IMR-90 (cell line): Measurements from ENCODE around the gene NACC2. TPM values are rescaled to one million over a fixed set of nuclear protein-coding genes. Genes with fewer than 3 reads are reported as not detected.

Experiments used
- ATAC-seq: fragments of 200-7000 bp; cut with Tn5 transposase; 2 replicates; pipeline ENCODE4 v1.9.1; 2020; ENCODE audit warnings: low read depth, mild to moderate bottlenecking, moderate library complexity
- BruUV-seq: library from RNA; stranded (reverse); fragments of 400-500 nt; replicated peaks from 2 replicates; lab custom pipeline; 2021; lab: Mats Ljungman, UMichigan
- CTCF ChIA-PET: fragments of 300-600 bp; formaldehyde crosslinking; extraction: SDS; loops from one replicate; lab custom pipeline; 2021; ENCODE audit warnings: antibody characterized with exemption; lab: Yijun Ruan, JAX
- POLR2A ChIA-PET: fragments of 300-600 bp; sonication (Branson Sonifier 250); formaldehyde crosslinking; loops from one replicate; lab custom pipeline; 2022; ENCODE audit warnings: antibody characterized with exemption; ENCODE audit not compliant: unreplicated experiment; lab: Charles Lee
- DNase-seq: peaks from one replicate; pipeline ENCODE4 v3.0.0; 2013
- H2AFZ ChIP-seq: replicated peaks from 2 replicates; pipeline ENCODE3; 2013; ENCODE audit warnings: low read length, mild to moderate bottlenecking; ENCODE audit not compliant: poor library complexity
- H2AK5ac ChIP-seq: 2 replicates; pipeline ENCODE4 v1.6.1; 2013; ENCODE audit warnings: low read depth, low read length, inconsistent platforms
- H2AK9ac ChIP-seq: replicated peaks from 2 replicates; pipeline ENCODE3; 2013; ENCODE audit warnings: mild to moderate bottlenecking, low read depth, low read length, moderate library complexity; ENCODE audit not compliant: poor library complexity
- H2BK120ac ChIP-seq: 2 replicates; pipeline ENCODE4 v1.6.1; 2013; ENCODE audit warnings: low read depth, low read length, inconsistent platforms
- H2BK15ac ChIP-seq: 3 replicates; pipeline ENCODE4 v1.6.1; 2013; ENCODE audit warnings: low read depth, low read length, inconsistent platforms
- H2BK20ac ChIP-seq: 2 replicates; pipeline ENCODE4 v1.6.1; 2013; ENCODE audit warnings: low read depth, mild to moderate bottlenecking, inconsistent platforms, low read length, moderate library complexity
- H2BK5ac ChIP-seq: 2 replicates; pipeline ENCODE4 v1.6.1; 2013; ENCODE audit warnings: mild to moderate bottlenecking, low read depth, low read length, inconsistent platforms; ENCODE audit not compliant: poor library complexity, severe bottlenecking
- H3K14ac ChIP-seq: replicated peaks from 2 replicates; pipeline ENCODE4 v1.6.1; 2013; ENCODE audit warnings: low read depth, low read length, inconsistent platforms
- H3K18ac ChIP-seq: 2 replicates; pipeline ENCODE4 v1.6.1; 2013; ENCODE audit warnings: low read depth, low read length, control low read depth
- H3K23ac ChIP-seq: 2 replicates; pipeline ENCODE4 v1.6.1; 2013; ENCODE audit warnings: low read depth, low read length, inconsistent platforms
- H3K27ac ChIP-seq: 2 replicates; pipeline ENCODE4 v1.5.1; 2013; ENCODE audit warnings: mild to moderate bottlenecking, control low read depth, low read length; ENCODE audit not compliant: insufficient read depth
- H3K27me3 ChIP-seq: 2 replicates; pipeline ENCODE4 v1.6.1; 2013; ENCODE audit warnings: low read length; ENCODE audit not compliant: control insufficient read depth, insufficient read depth
- H3K36me3 ChIP-seq: 2 replicates; pipeline ENCODE4 v1.6.1; 2013; ENCODE audit warnings: low read length, mixed read lengths; ENCODE audit not compliant: control insufficient read depth, insufficient read depth
- H3K4ac ChIP-seq: 2 replicates; pipeline ENCODE4 v1.6.1; 2013; ENCODE audit warnings: low read depth, low read length, inconsistent platforms
- H3K4me1 ChIP-seq: 2 replicates; pipeline ENCODE4 v1.6.1; 2013; ENCODE audit warnings: low read length, mixed read lengths; ENCODE audit not compliant: control insufficient read depth, insufficient read depth
- H3K4me2 ChIP-seq: 2 replicates; pipeline ENCODE4 v1.6.1; 2013; ENCODE audit warnings: low read depth, mild to moderate bottlenecking, control low read depth, low read length, moderate library complexity
- H3K4me3 ChIP-seq: 2 replicates; pipeline ENCODE4 v1.5.1; 2013; ENCODE audit warnings: low read depth, mild to moderate bottlenecking, control low read depth, low read length, moderate library complexity; ENCODE audit not compliant: insufficient read depth
- H3K56ac ChIP-seq: 2 replicates; pipeline ENCODE4 v1.6.1; 2013; ENCODE audit warnings: low read length, inconsistent platforms; ENCODE audit not compliant: insufficient read depth; ENCODE audit errors: extremely low read depth
- H3K79me1 ChIP-seq, 2 experiments: 2 replicates each; pipeline ENCODE4 v1.6.1; 2013; ENCODE audit warnings: low read length in 2 of 2, inconsistent platforms in 1 of 2, low read depth in 1 of 2
- H3K9ac ChIP-seq: 2 replicates; pipeline ENCODE4 v1.6.1; 2013; ENCODE audit warnings: low read depth, low read length, control low read depth
- H3K9me1 ChIP-seq: 2 replicates; pipeline ENCODE4 v1.6.1; 2013; ENCODE audit warnings: low read length, inconsistent platforms; ENCODE audit not compliant: insufficient read depth
- H3K9me3 ChIP-seq: 2 replicates; pipeline ENCODE4 v1.6.1; 2013; ENCODE audit warnings: low read length; ENCODE audit not compliant: control insufficient read depth, insufficient read depth
- H4K20me1 ChIP-seq: 2 replicates; pipeline ENCODE4 v1.6.1; 2013; ENCODE audit warnings: low read length, inconsistent platforms; ENCODE audit not compliant: insufficient read depth
- H4K5ac ChIP-seq: 2 replicates; pipeline ENCODE4 v1.6.1; 2013; ENCODE audit warnings: mild to moderate bottlenecking, low read depth, low read length, control low read depth
- H4K8ac ChIP-seq, 2 experiments: 2 replicates each; pipeline ENCODE4 v1.6.1; 2013; ENCODE audit warnings: low read depth in 2 of 2, low read length in 2 of 2, control low read depth in 1 of 2, inconsistent platforms in 1 of 2
- H4K91ac ChIP-seq: 2 replicates; pipeline ENCODE4 v1.6.1; 2013; ENCODE audit warnings: low read depth, low read length, inconsistent platforms; ENCODE audit not compliant: insufficient read depth
- BHLHE40 ChIP-seq: fragments of 150-350 bp; IDR thresholded peaks from 2 replicates; pipeline ENCODE4 v1.6.1; 2016; ENCODE audit warnings: mild to moderate bottlenecking, low read depth, low read length
- CEBPB ChIP-seq: IDR thresholded peaks from 2 replicates; pipeline ENCODE4 v1.6.1; 2012; ENCODE audit warnings: low read depth, low read length, improper control_type of control experiment
- CHD1 ChIP-seq: IDR thresholded peaks from 2 replicates; pipeline ENCODE4 v1.6.1; 2012; ENCODE audit warnings: low read depth, low read length, improper control_type of control experiment
- FOS ChIP-seq: fragments of 150-350 bp; IDR thresholded peaks from 2 replicates; pipeline ENCODE4 v1.6.1; 2016; ENCODE audit warnings: low read depth, low read length
- MAFK ChIP-seq: IDR thresholded peaks from 2 replicates; pipeline ENCODE4 v1.6.1; 2012; ENCODE audit warnings: low read depth, low read length, improper control_type of control experiment
- MAZ ChIP-seq: IDR thresholded peaks from 2 replicates; pipeline ENCODE4 v1.6.1; 2012; ENCODE audit warnings: low read depth, mild to moderate bottlenecking, low read length, improper control_type of control experiment, moderate library complexity, borderline replicate concordance
- MXI1 ChIP-seq: IDR thresholded peaks from 2 replicates; pipeline ENCODE4 v1.6.1; 2012; ENCODE audit warnings: low read depth, mild to moderate bottlenecking, low read length, moderate library complexity, borderline replicate concordance
- NFE2L2 ChIP-seq: fragments of 150-350 bp; IDR thresholded peaks from 2 replicates; pipeline ENCODE4 v1.6.1; 2016; ENCODE audit warnings: low read depth, mild to moderate bottlenecking, low read length
- POLR2A ChIP-seq: IDR thresholded peaks from 2 replicates; pipeline ENCODE4 v1.6.1; 2012; ENCODE audit warnings: mild to moderate bottlenecking, low read depth, low read length
- RAD21 ChIP-seq: IDR thresholded peaks from 2 replicates; pipeline ENCODE4 v1.6.1; 2012; ENCODE audit warnings: low read length, improper control_type of control experiment
- RCOR1 ChIP-seq: IDR thresholded peaks from 2 replicates; pipeline ENCODE4 v1.6.1; 2012; ENCODE audit warnings: mild to moderate bottlenecking, low read length, improper control_type of control experiment; ENCODE audit not compliant: insufficient replicate concordance
- RFX5 ChIP-seq: IDR thresholded peaks from 2 replicates; pipeline ENCODE4 v1.8.0; 2012; ENCODE audit warnings: low read depth, mild to moderate bottlenecking, low read length, moderate library complexity
- SMC3 ChIP-seq: fragments of 150-350 bp; IDR thresholded peaks from 2 replicates; pipeline ENCODE4 v1.6.1; 2016; ENCODE audit warnings: low read depth, mild to moderate bottlenecking, antibody characterized with exemption, low read length, moderate library complexity
- WGBS, 2 experiments: methylation state at CpG; one replicate each; pipeline versions ENCODE4 v1.1.5 to v1.1.7; 2013; ENCODE audit warnings: missing lambda C conversion rate in 2 of 2; ENCODE audit not compliant: insufficient read length in 1 of 2; ENCODE audit errors: extremely low coverage in 2 of 2; 5-methylcytosine and 5-hydroxymethylcytosine counted together
- dilution Hi-C: fragments of 300-500 bp; cut with HindIII; formaldehyde crosslinking; loops from one replicate; pipeline ENCODE4 v1.14.3; 2018; ENCODE audit warnings: low sequenced_read_pairs; ENCODE audit not compliant: unreplicated experiment
- in situ Hi-C: fragments of 300-500 bp; cut with MboI; formaldehyde crosslinking; loops from 3 replicates; pipeline ENCODE4 v1.14.3; 2019; ENCODE audit warnings: low sequenced_read_pairs, inconsistent platforms, mixed read lengths
- intact Hi-C: fragments of 100-400 bp; cut with micrococcal nuclease; formaldehyde crosslinking; loops from 2 replicates; pipeline ENCODE4 v1.10.0; 2022
- polyA plus RNA-seq, 3 experiments: library from polyadenylated mRNA; depleted of rRNA; stranded (reverse); fragments of >200 nt; gene quantifications; 2 replicates each; pipeline ENCODE4 v1.2.3, GENCODE V29; 2012; ENCODE audit warnings: low replicate concordance in 1 of 3
- total RNA-seq: library from RNA; depleted of rRNA; stranded (reverse); fragments of >200 nt; gene quantifications from 2 replicates; pipeline ENCODE4 v1.2.3, GENCODE V29; 2012
- TF ChIP-seq, protein P1 (sequence below): conservative IDR thresholded peaks from 2 replicates; pipeline ENCODE4 v1.5.1; 2012; ENCODE audit warnings: mild to moderate bottlenecking, low read depth, low read length, improper control_type of control experiment
- TF ChIP-seq, protein P2 (sequence below): fragments of 150-350 bp; IDR thresholded peaks from 2 replicates; pipeline ENCODE4 v1.6.1; 2017; ENCODE audit warnings: mild to moderate bottlenecking, antibody characterized with exemption, low read length, low read depth

NACC2 gene
- total and polyA plus RNA-seq, 2 of the 4 experiments (the other 2 are of a cell fraction) = 7.9 to 19.0 TPM

- POLR2A ChIA-PET = no interaction called here
- DNase-seq = no peak
Measured at GRCh38 chr9:136092741-136093140, 2.3 kb downstream of the NACC2 start.

More at GRCh38 chr9:136092741-136093140, 2.3 kb downstream of the NACC2 start:
- intact Hi-C loops (no loop called here), in situ Hi-C loops (no loop called here), dilution Hi-C loops (no loop called here)
- Histone ChIP-seq H4K8ac (no peak overlapping the region), H3K9me1 (peaks cover 5% of the 10 kb centered on the region), H2BK120ac (no peak overlapping the region), H3K27me3 (no peaks in the 10 kb centered on the region), H3K9me3 (no peaks in the 10 kb centered on the region), H2AFZ (peak overlapping the region; percentile 13), H2AK9ac (peak overlapping the region; percentile 78), H3K4me1 (peaks cover 23% of the 10 kb centered on the region), H4K20me1 (peaks cover 63% of the 10 kb centered on the region), H3K36me3 (peaks cover 6% of the 10 kb centered on the region; the same call in 1 of the 2 replicates), H3K4me2 (no peak overlapping the region; the same call in 1 of the 2 replicates), H3K79me1 (peaks cover 9 to 59% of the 10 kb centered on the region in 2 experiments), H3K9ac (no peak overlapping the region), H4K5ac (no peak overlapping the region), H3K4ac (peak overlapping the region; percentile 23; the same call in 1 of the 2 replicates), H3K18ac (no peak overlapping the region), H2BK15ac (no peak overlapping the region), H4K91ac (no peak overlapping the region), H3K56ac (no peak overlapping the region), H3K4me3 (no peak overlapping the region), H3K14ac (no peak overlapping the region), H2BK20ac (no peak overlapping the region), H3K27ac (no peak overlapping the region; the same call in 1 of the 2 replicates), H2AK5ac (peak overlapping the region; percentile 49), H3K23ac (peak overlapping the region; percentile 56; the same call in 1 of the 2 replicates), H2BK5ac (no peak overlapping the region)
- TF ChIP-seq MAFK = no peak
- TF ChIP-seq, protein P1, sequence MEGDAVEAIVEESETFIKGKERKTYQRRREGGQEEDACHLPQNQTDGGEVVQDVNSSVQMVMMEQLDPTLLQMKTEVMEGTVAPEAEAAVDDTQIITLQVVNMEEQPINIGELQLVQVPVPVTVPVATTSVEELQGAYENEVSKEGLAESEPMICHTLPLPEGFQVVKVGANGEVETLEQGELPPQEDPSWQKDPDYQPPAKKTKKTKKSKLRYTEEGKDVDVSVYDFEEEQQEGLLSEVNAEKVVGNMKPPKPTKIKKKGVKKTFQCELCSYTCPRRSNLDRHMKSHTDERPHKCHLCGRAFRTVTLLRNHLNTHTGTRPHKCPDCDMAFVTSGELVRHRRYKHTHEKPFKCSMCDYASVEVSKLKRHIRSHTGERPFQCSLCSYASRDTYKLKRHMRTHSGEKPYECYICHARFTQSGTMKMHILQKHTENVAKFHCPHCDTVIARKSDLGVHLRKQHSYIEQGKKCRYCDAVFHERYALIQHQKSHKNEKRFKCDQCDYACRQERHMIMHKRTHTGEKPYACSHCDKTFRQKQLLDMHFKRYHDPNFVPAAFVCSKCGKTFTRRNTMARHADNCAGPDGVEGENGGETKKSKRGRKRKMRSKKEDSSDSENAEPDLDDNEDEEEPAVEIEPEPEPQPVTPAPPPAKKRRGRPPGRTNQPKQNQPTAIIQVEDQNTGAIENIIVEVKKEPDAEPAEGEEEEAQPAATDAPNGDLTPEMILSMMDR = no peak
- TF ChIP-seq FOS = no peak
- TF ChIP-seq MAZ = no peak
- TF ChIP-seq CEBPB = no peak
- no peak for TF ChIP-seq MXI1
- TF ChIP-seq SMC3 = no peak
- TF ChIP-seq NFE2L2 = no peak
- TF ChIP-seq CHD1 = no peak
- TF ChIP-seq RCOR1 = no peak
- TF ChIP-seq, protein P2, sequence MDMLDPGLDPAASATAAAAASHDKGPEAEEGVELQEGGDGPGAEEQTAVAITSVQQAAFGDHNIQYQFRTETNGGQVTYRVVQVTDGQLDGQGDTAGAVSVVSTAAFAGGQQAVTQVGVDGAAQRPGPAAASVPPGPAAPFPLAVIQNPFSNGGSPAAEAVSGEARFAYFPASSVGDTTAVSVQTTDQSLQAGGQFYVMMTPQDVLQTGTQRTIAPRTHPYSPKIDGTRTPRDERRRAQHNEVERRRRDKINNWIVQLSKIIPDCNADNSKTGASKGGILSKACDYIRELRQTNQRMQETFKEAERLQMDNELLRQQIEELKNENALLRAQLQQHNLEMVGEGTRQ = no peak
- no peak for TF ChIP-seq BHLHE40
- no peak for TF ChIP-seq POLR2A
- no peak for TF ChIP-seq RFX5
- TF ChIP-seq RAD21 = no peak
- ATAC-seq = no peak
- WGBS, 2 experiments = 100% methylated on average over 3 of the region's 9 CpGs; no CpG with 5 or more reads in 1 of the 2 experiments
- no TSS peak for BruUV-seq
- CTCF ChIA-PET = no interaction called here
